Lung (tissue), 12 donors: ENCODE data around the gene TRIM2. TPM values are rescaled to one million over a fixed set of nuclear protein-coding genes. Genes with fewer than 3 reads are reported as not detected.

Experiments
- ATAC-seq: fragments of 200-7000 bp; cut with Tn5 transposase; one replicate; pipeline ENCODE4 v1.9.1; 2020; ENCODE audit warnings: moderate number of reproducible peaks; ENCODE audit not compliant: insufficient read depth, low FRiP score
- DNase-seq, 3 donors: peaks; one replicate each; pipeline ENCODE4 v3.0.0-alpha.2; 2013 to 2017
- H3K27ac ChIP-seq, 2 donors: one replicate each; pipeline ENCODE4 v1.5.1; 2013; ENCODE audit warnings: mild to moderate bottlenecking in 2 of 2, moderate library complexity in 2 of 2, control low read depth in 1 of 2, inconsistent platforms in 1 of 2, low read depth in 1 of 2, low read length in 1 of 2
- H3K27me3 ChIP-seq, 3 donors: one replicate each; pipeline ENCODE4 v1.5.1; 2013; ENCODE audit warnings: low read length in 2 of 3; ENCODE audit not compliant: control insufficient read depth in 3 of 3, insufficient read depth in 3 of 3
- H3K36me3 ChIP-seq, 4 donors: one replicate each; pipeline ENCODE4 v1.5.1; 2013; ENCODE audit warnings: low read length in 4 of 4, mild to moderate bottlenecking in 1 of 4, moderate library complexity in 1 of 4; ENCODE audit not compliant: control insufficient read depth in 4 of 4, insufficient read depth in 4 of 4
- H3K4me1 ChIP-seq, 5 donors: one replicate each; pipeline ENCODE4 v1.5.1; 2013; ENCODE audit warnings: low read length in 5 of 5, mild to moderate bottlenecking in 2 of 5, moderate library complexity in 1 of 5; ENCODE audit not compliant: control insufficient read depth in 5 of 5, insufficient read depth in 5 of 5
- H3K4me3 ChIP-seq: one replicate; pipeline ENCODE4 v1.5.1; 2013; ENCODE audit warnings: mild to moderate bottlenecking, control low read depth, moderate library complexity
- H3K9ac ChIP-seq, 2 donors: one replicate each; pipeline ENCODE4 v1.5.1; 2013; ENCODE audit warnings: low read length in 2 of 2, control low read depth in 1 of 2; ENCODE audit not compliant: insufficient read depth in 1 of 2
- H3K9me3 ChIP-seq, 4 donors: one replicate each; pipeline ENCODE4 v1.5.1; 2013; ENCODE audit warnings: low read length in 3 of 4, mild to moderate bottlenecking in 1 of 4, moderate library complexity in 1 of 4; ENCODE audit not compliant: control insufficient read depth in 4 of 4, insufficient read depth in 3 of 4
- WGBS, 2 donors: extraction: QIAGEN DNeasy Blood & Tissue Kit; methylation state at CpG; one replicate each; pipeline ENCODE4 v1.1.7; 2013; 5-methylcytosine and 5-hydroxymethylcytosine counted together
- polyA plus RNA-seq, 2 donors: library from polyadenylated mRNA; stranded (reverse); fragments of 200-250 nt; gene quantifications; one replicate each; pipeline ENCODE4 v1.2.1, GENCODE V29; 2013
- total RNA-seq, 2 donors: library from RNA; depleted of rRNA in 1 of 2; stranded (reverse); fragments of >200 nt in 1 of 2; gene quantifications; one replicate each; pipeline ENCODE4 v1.2.1, GENCODE V29; 2014 to 2021
- TF ChIP-seq, protein P1 (sequence below): IDR thresholded peaks from 2 replicates; pipeline ENCODE4 v1.5.1; 2012; ENCODE audit warnings: mild to moderate bottlenecking; ENCODE audit errors: control extremely low read depth, extremely low read depth
- donor health status: control.
- donor health status: control.
- donor health status: Bipolar disorder and iron deficiency.
- donor health status: healthy.
- donor health status: DM: yes; HTN: yes; CAD: no.

Gene TRIM2
- total and polyA plus RNA-seq, 4 donors, result 9.1 to 74.0 (median 38.1) TPM

DNA sequence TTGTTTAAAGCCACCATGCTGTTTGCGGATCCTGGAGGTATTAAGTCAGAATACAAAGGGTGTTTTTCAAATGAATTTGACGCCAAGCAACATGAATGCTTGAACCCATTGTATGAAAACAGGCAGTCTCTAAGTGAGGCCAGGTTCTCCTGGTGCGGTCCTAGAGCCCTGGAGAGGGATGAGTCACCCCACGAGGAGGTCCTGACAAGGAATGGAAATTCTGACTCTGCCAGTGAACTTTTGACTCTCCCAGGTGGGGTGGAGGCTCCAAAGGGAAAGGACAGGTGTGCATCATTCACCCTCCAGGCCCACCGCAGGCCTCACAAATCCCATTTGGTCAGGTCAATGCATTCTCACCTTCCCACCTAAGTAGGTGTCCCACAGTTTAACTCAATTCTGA is 1.5 kb downstream of the TRIM2 start:
- DNase-seq (no peak), ATAC-seq (no peak)
- no peak overlapping the region for H3K27ac ChIP-seq
- no peak overlapping the region for H3K9ac ChIP-seq
- H3K36me3 ChIP-seq, result no peaks in the 10 kb centered on the region
- TF ChIP-seq, protein P1, sequence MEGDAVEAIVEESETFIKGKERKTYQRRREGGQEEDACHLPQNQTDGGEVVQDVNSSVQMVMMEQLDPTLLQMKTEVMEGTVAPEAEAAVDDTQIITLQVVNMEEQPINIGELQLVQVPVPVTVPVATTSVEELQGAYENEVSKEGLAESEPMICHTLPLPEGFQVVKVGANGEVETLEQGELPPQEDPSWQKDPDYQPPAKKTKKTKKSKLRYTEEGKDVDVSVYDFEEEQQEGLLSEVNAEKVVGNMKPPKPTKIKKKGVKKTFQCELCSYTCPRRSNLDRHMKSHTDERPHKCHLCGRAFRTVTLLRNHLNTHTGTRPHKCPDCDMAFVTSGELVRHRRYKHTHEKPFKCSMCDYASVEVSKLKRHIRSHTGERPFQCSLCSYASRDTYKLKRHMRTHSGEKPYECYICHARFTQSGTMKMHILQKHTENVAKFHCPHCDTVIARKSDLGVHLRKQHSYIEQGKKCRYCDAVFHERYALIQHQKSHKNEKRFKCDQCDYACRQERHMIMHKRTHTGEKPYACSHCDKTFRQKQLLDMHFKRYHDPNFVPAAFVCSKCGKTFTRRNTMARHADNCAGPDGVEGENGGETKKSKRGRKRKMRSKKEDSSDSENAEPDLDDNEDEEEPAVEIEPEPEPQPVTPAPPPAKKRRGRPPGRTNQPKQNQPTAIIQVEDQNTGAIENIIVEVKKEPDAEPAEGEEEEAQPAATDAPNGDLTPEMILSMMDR, result no peak
- peaks cover 0 to 45% (median 1%) of the 10 kb centered on the region in 5 donors for H3K4me1 ChIP-seq
- 66 to 77% methylated on average over 5 of the region's 5 CpGs for WGBS, 2 donors
- no peak overlapping the region for H3K4me3 ChIP-seq
- no peaks in the 10 kb centered on the region for H3K9me3 ChIP-seq
- H3K27me3 ChIP-seq, result no peaks in the 10 kb centered on the region

- 73 to 76% methylated on average over 5 of the region's 5 CpGs for WGBS, 2 donors
- H3K27me3 ChIP-seq, result no peaks in the 10 kb centered on the region
- peaks cover 0 to 47% (median 1%) of the 10 kb centered on the region in 5 donors for H3K4me1 ChIP-seq
- H3K9me3 ChIP-seq, result no peaks in the 10 kb centered on the region
- no peak overlapping the region for H3K9ac ChIP-seq
- no peak overlapping the region for H3K4me3 ChIP-seq
- no peak for ATAC-seq
- no peaks in the 10 kb centered on the region for H3K36me3 ChIP-seq
- DNase-seq, result no peak
- TF ChIP-seq, protein P1, result no peak
- H3K27ac ChIP-seq, result no peak overlapping the region
These were observed 2.3 kb downstream of the TRIM2 start for GRCh38 chr4:153206534-153206933.

GRCh38 chr4:153207027-153207426 is 2.8 kb downstream of the TRIM2 start:
- DNase-seq, result no peak
- no peaks in the 10 kb centered on the region for H3K27me3 ChIP-seq
- no peak overlapping the region for H3K27ac ChIP-seq
- ATAC-seq, result no peak
- H3K9me3 ChIP-seq, result no peaks in the 10 kb centered on the region
- no peak overlapping the region for H3K9ac ChIP-seq
- peaks cover 0 to 47% (median 1%) of the 10 kb centered on the region in 5 donors for H3K4me1 ChIP-seq
- H3K4me3 ChIP-seq, result no peak overlapping the region
- TF ChIP-seq, protein P1, result no peak
- 54 to 69% methylated on average over 8 of the region's 8 CpGs for WGBS, 2 donors
- H3K36me3 ChIP-seq, result no peaks in the 10 kb centered on the region

DNA sequence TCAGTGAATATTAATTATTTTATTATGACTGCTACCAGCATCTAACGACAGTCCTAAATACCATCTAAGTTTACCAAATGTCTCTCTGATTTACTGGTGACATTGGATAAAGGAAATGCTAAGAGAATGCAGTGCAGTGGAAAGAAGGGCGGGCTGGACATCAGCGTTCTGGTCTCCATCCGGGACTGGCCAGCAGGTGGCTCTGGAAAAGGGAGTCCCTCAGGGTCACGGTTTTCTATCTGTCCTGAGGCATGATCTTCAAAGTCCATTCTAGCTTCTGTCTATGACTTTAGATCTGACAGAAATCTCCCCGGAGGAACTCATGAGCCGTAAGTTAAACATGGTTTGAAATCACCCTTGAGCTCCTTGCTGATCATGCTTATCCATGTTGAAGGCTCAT is 3.3 kb downstream of the TRIM2 start:
- DNase-seq (peak in 1 of 3 donors; percentile 39), ATAC-seq (no peak)
- H3K36me3 ChIP-seq, result no peaks in the 10 kb centered on the region
- H3K4me1 ChIP-seq, result peaks cover 0 to 50% (median 1%) of the 10 kb centered on the region in 5 donors
- WGBS, 2 donors, result 38 to 45% methylated on average over 7 of the region's 7 CpGs
- TF ChIP-seq, protein P1, result peak; percentile 29
- H3K27me3 ChIP-seq, result no peaks in the 10 kb centered on the region
- no peak overlapping the region for H3K4me3 ChIP-seq
- no peaks in the 10 kb centered on the region for H3K9me3 ChIP-seq
- no peak overlapping the region for H3K27ac ChIP-seq
- no peak overlapping the region for H3K9ac ChIP-seq
